Right lobe of liver (tissue), 6 donors: ENCODE results near the gene FDX1. TPM values are rescaled to one million over a fixed set of nuclear protein-coding genes. Genes with fewer than 3 reads are reported as not detected.
A peak's percentile ranks its signal among the peaks of the same experiment; 100 is the strongest.

Source experiments
- ATAC-seq, 4 donors: fragments of 200-7000 bp; cut with Tn5 transposase; one replicate each; pipeline ENCODE4 v1.9.1; 2020; ENCODE audit warnings: mild to moderate bottlenecking in 4 of 4, moderate library complexity in 4 of 4
- DNase-seq, 3 donors: peaks; one replicate each; pipeline ENCODE4 v3.0.0-alpha.2; 2020
- H3K27ac ChIP-seq, 3 donors: fragments of 200-600 bp; one replicate each; pipeline ENCODE4 v1.8.0; 2022
- H3K27me3 ChIP-seq, 2 donors: fragments of 200-600 bp; one replicate each; pipeline ENCODE4 v1.8.0; 2022
- H3K36me3 ChIP-seq, 4 donors: fragments of 200-600 bp; sonication (generic) in 1 of 4; one replicate each; pipeline versions ENCODE4 v1.5.1 to v1.8.0; 2017 to 2022; ENCODE audit warnings: control low read depth in 1 of 4
- H3K4me1 ChIP-seq, 4 donors: fragments of 200-600 bp; sonication (generic) in 1 of 4; one replicate each; pipeline versions ENCODE4 v1.5.1 to v1.8.0; 2017 to 2022; ENCODE audit warnings: control low read depth in 1 of 4
- H3K4me3 ChIP-seq, 3 donors: fragments of 200-600 bp; one replicate each; pipeline ENCODE4 v1.8.0; 2022
- H3K9me3 ChIP-seq, 4 donors: fragments of 200-600 bp; sonication (generic) in 1 of 4; one replicate each; pipeline versions ENCODE4 v1.5.1 to v1.8.0; 2017 to 2022; ENCODE audit warnings: control low read depth in 1 of 4
- POLR2A ChIP-seq: fragments of 450-650 bp; IDR thresholded peaks from one replicate; pipeline ENCODE4 v1.6.1; 2017; ENCODE audit warnings: antibody characterized with exemption, mild to moderate bottlenecking
- WGBS: methylation state at CpG from one replicate; pipeline ENCODE4 v1.1.6; 2018; ENCODE audit warnings: low coverage, low lambda C conversion rate; ENCODE audit not compliant: insufficient coverage; ENCODE audit errors: missing lambda C conversion rate; 5-methylcytosine and 5-hydroxymethylcytosine counted together
- intact Hi-C, 2 donors: fragments of 100-400 bp; cut with DNase I; formaldehyde crosslinking; loops; one replicate each; pipeline versions ENCODE4 v1.11.2 to v1.14.1; 2022
- total RNA-seq, 6 experiments: library from RNA; depleted of rRNA in 2 of 6; stranded (reverse); fragments of >200 nt in 2 of 6; fragmentation: NEBNext Ultra II Directional in 3 of 6; extraction: Animal tissue kit (Norgen Biotek cat#: 25700) in 3 of 6; gene quantifications; one replicate each; pipeline versions ENCODE4 v1.1.0 to v1.2.4, GENCODE V29; 2016 to 2023
- TF ChIP-seq, protein P1 (sequence below), 4 donors: fragments of 200-600 bp in 3 of 4; fragments of 450-650 bp in 1 of 4; IDR thresholded peaks; one replicate each; pipeline versions ENCODE4 v1.5.1 to v1.8.0; 2016 to 2022; ENCODE audit warnings: antibody characterized with exemption in 4 of 4, mild to moderate bottlenecking in 2 of 4
- donor health status: DM: no; HTN: yes; CAD: no.
- donor health status: DM: no; HTN: no; CAD: no.
- donor health status: DM: no; HTN: no; CAD: no.
- donor health status: DM: no; HTN: yes; CAD: no.
- donor health status: DM: no; HTN: yes; CAD: no.

Gene FDX1
- total RNA-seq, 6 experiments from 2014 or later = 20.6 to 42.6 (median 25.1) TPM

DNA sequence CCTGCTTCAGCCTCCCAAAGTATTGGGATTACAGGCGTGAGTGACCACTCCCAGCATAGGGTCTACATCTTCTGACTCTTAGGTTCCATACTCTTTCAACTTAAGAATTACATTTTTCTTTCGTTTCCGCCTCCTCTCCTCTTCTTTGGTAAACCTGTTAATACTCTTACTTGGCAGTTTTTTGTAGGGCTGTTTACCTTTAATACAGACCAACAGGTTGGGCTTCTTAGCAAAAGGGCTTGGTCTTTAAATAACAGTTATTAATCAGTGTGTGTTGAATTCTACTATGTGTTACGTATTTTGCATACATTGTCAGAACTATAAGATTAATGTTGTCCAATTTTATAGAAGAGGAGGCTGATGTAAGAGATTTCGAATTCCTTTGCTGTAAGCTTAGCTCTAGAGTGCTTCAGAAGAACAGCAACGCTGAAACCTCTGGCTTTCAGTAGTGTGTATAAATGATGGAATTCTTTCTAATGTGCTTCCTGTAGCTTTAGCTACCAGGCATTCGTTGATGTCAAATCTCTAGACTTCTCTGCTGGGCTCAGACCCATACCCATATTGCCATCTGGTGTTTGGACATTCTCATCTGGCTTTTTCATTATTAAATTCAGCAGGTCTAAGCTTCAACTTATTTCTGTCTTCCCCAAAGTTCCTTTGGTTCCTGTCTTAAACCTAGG, 3.1 kb downstream of the FDX1 start:
- H3K27me3 ChIP-seq = no peaks in the 10 kb centered on the region
- H3K4me3 ChIP-seq = no peak overlapping the region
- H3K27ac ChIP-seq = peak overlapping the region in 1 of 3 donors; percentile 97
- intact Hi-C loops = no loop called here
- peaks cover 0 to 8% (median 0%) of the 10 kb centered on the region in 4 donors for H3K36me3 ChIP-seq
- TF ChIP-seq POLR2A = no peak
- TF ChIP-seq, protein P1, sequence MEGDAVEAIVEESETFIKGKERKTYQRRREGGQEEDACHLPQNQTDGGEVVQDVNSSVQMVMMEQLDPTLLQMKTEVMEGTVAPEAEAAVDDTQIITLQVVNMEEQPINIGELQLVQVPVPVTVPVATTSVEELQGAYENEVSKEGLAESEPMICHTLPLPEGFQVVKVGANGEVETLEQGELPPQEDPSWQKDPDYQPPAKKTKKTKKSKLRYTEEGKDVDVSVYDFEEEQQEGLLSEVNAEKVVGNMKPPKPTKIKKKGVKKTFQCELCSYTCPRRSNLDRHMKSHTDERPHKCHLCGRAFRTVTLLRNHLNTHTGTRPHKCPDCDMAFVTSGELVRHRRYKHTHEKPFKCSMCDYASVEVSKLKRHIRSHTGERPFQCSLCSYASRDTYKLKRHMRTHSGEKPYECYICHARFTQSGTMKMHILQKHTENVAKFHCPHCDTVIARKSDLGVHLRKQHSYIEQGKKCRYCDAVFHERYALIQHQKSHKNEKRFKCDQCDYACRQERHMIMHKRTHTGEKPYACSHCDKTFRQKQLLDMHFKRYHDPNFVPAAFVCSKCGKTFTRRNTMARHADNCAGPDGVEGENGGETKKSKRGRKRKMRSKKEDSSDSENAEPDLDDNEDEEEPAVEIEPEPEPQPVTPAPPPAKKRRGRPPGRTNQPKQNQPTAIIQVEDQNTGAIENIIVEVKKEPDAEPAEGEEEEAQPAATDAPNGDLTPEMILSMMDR (IDR thresholded peaks at IDR 0.05) = no peak
- no peak for DNase-seq
- WGBS = 49% methylated on average over 7 of the region's 7 CpGs
- peaks cover 0 to 55% (median 23%) of the 10 kb centered on the region in 4 donors for H3K4me1 ChIP-seq
- ATAC-seq = no peak
- no peaks in the 10 kb centered on the region for H3K9me3 ChIP-seq

DNA sequence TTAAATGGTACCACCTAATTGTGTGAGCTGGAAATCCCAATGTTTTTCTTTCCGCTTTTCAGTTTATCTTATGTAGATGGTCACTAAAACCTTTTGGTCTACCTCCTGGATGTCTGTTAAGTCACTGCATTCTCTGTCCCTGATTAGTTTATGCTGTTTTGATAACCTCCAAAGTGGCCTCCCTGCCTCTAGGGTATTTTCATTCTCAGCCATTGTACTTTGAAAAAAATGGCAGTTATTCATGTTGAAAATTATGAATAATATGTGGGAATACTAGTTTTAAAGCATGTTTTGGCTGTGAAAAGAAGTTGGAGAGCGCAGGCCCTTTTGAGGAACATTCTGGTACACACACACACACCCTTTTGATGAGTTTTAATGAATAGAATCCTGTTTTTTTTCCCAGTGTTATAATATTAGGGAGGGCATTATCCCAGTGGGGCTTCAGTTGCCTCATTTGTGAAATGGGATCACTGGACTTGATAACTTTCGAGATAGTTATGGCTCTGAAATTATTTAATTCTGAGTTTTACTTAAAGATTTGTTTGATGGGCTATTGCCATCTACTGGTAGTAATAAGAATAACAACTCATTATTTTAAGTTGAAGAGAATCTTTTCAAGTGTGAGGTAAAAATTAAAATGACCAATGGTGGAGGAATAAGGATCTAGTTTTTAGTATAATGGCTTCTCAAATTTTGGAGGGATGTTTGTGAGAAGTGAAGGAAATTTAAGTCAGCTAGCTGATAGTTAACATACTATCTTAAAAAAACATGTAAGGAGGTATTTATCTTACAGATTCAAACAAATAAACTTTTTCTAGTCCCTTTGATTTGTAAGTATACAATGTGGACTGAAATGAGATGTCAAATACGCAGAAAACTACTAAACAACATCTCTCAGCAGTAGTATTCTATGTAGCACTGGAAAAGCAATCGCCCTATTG, 3.9 kb downstream of the FDX1 start:
- WGBS = 39% methylated on average over 5 of the region's 5 CpGs
- intact Hi-C loops = no loop called here
- no peaks in the 10 kb centered on the region for H3K9me3 ChIP-seq
- peaks cover 0 to 55% (median 22%) of the 10 kb centered on the region in 4 donors for H3K4me1 ChIP-seq
- H3K4me3 ChIP-seq = peak overlapping the region in 1 of 3 donors; percentile 16
- DNase-seq (no peak), ATAC-seq (no peak)
- TF ChIP-seq, protein P1 (IDR thresholded peaks at IDR 0.05) = peak; percentile 56 to 70 (median 70)
- no peak for TF ChIP-seq POLR2A
- H3K36me3 ChIP-seq = peaks cover 0 to 8% (median 0%) of the 10 kb centered on the region in 4 donors
- peak overlapping the region in 2 of 3 donors; percentile 11 to 63 for H3K27ac ChIP-seq
- no peaks in the 10 kb centered on the region for H3K27me3 ChIP-seq

DNA sequence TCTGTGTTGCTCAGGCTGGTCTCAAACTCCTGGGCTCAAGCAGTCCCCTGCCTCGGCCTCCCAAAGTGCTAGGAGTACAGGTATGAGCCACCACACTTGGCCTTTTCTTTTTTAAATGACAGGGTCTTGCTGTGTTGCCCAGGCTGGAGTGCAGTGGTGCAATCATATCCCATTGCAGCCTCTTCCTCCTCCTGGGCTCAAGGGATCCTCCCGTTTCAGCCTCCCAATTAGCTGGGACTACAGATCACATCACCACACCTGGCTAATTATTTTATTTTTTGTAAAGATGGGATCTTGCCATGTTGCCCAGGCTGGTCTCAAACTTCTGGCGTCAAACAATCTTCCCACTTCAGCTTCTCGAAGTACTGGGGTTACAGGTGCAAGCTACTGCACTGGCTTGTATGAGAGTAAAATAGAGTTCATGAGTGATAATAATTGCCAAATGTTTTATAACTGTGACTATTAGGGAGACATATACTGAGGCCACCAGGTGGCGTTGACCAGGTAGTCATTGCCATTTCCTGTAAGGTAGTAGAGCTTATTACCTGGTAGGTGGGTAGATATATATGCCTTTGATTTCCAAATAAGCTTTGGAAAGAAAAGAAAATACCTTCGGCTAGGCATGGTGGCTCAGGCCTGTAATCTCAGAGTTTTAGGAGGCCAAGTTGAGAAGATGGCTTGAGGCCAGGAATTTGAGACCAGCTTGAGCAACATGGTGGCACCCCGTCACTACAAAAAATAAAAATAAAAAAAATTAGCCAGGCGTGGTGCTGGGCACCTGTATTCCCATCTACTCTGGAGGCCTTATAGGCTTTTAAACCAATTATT, 5.4 kb downstream of the FDX1 start:
- Histone ChIP-seq H3K27me3 (no peaks in the 10 kb centered on the region), H3K4me1 (peaks cover 0 to 49% (median 18%) of the 10 kb centered on the region in 4 donors), H3K27ac (peak overlapping the region in 2 of 3 donors; percentile 40 to 63), H3K36me3 (peaks cover 0 to 8% (median 0%) of the 10 kb centered on the region in 4 donors), H3K9me3 (no peaks in the 10 kb centered on the region), H3K4me3 (no peak overlapping the region)
- ATAC-seq (peak in 2 of 4 donors; percentile 18 to 30), DNase-seq (no peak)
- intact Hi-C loops = no loop called here
- TF ChIP-seq, protein P1 (IDR thresholded peaks at IDR 0.05) = peak; percentile 31 to 46 (median 33)
- TF ChIP-seq POLR2A = no peak
- WGBS = 65% methylated on average over 7 of the region's 8 CpGs
